ENCODE measurements around the gene TRMT10B. TPM values are rescaled to one million over a fixed set of nuclear protein-coding genes. Genes with fewer than 3 reads are reported as not detected.

The TRMT10B gene
- polyA plus RNA-seq, 2 of the 4 experiments (the other 2 are of a cell fraction), result 6.5 to 10.1 TPM

- POLR2A ChIA-PET, result interaction anchor here (1.6 kb wide), 1 partner anchor 15 kb away, joined by 7 read pairs; the partner anchor contains the start of gene EXOSC3
- no peak for FAIRE-seq
Observed at GRCh38 chr9:37769306-37769705, 15.7 kb downstream of the TRMT10B start.

GRCh38 chr9:37769995-37770394 is 16.4 kb downstream of the TRMT10B start:
- Histone ChIP-seq H3K4me1 (no peaks in the 10 kb centered on the region), H3K4me3 (no peak overlapping the region), H3K4me2 (no peak overlapping the region), H3K9me3 (no peaks in the 10 kb centered on the region), H3K27ac (no peak overlapping the region)
- DNase-seq (ENCODE audit: low read depth in 1 of 2, low spot score in 1 of 2), result no peak
- 0 out of 6 replicates have a peak, but pooled peaks of 1 of the 2 experiments have one; percentile 28 for ATAC-seq
- no peak for TF ChIP-seq EP300 (IDR thresholded peaks at IDR 0.05)
- TF ChIP-seq HOXB5 (CRISPR knock-in tag; IDR thresholded peaks at IDR 0.05), result no peak
- no peak for TF ChIP-seq MAFK (IDR thresholded peaks at IDR 0.05; ENCODE audit: partially characterized antibody)
- TF ChIP-seq E2F6 (IDR thresholded peaks at IDR 0.05; ENCODE audit: borderline replicate concordance, low read depth), result no peak
- TF ChIP-seq NFE2L2 (conservative IDR thresholded peaks at IDR 0.05; ENCODE audit: low read length), result no peak
- no peak for TF ChIP-seq CBX2 (IDR thresholded peaks at IDR 0.05; ENCODE audit: borderline replicate concordance, low read depth)
- TF ChIP-seq ZSCAN20 (CRISPR knock-in tag; IDR thresholded peaks at IDR 0.05), result no peak
- TF ChIP-seq PHF8 (IDR thresholded peaks at IDR 0.05; ENCODE audit: borderline replicate concordance, low read depth), result no peak
- TF ChIP-seq CTCF (IDR thresholded peaks at IDR 0.05), result no peak
- TF ChIP-seq ZC3H11A (IDR thresholded peaks at IDR 0.05), result no peak
- no peak for TF ChIP-seq CBX8 (IDR thresholded peaks at IDR 0.05)
- TF ChIP-seq MAZ (IDR thresholded peaks at IDR 0.05; ENCODE audit: borderline replicate concordance, low read depth, low read length), result no peak
- TF ChIP-seq ELK1 (IDR thresholded peaks at IDR 0.05; ENCODE audit: low read depth, low read length), result no peak
- TF ChIP-seq HES2 (IDR thresholded peaks at IDR 0.05), result no peak
- TF ChIP-seq CEBPB (IDR thresholded peaks at IDR 0.05), result no peak
- WGBS (ENCODE audit: missing lambda C conversion rate), result 92% methylated on average over 3 of the region's 3 CpGs
- ChIA-PET POLR2A (interaction anchor here (1.6 kb wide), 1 partner anchor 14 kb away, joined by 7 read pairs; the partner anchor contains the start of gene EXOSC3), CTCF (interaction anchor here (1.9 kb wide), 1 partner anchor 15 kb away, joined by 6 read pairs; the partner anchor contains the start of gene EXOSC3)
- no peak for FAIRE-seq

More at GRCh38 chr9:37769306-37769705, 15.7 kb downstream of the TRMT10B start:
- no peak overlapping the region for H3K27ac ChIP-seq
- ATAC-seq (no peak), DNase-seq (ENCODE audit: low read depth in 1 of 2, low spot score in 1 of 2) (no peak)
- no peaks in the 10 kb centered on the region for H3K4me1 ChIP-seq
- WGBS (ENCODE audit: missing lambda C conversion rate), result 86% methylated on average over 5 of the region's 5 CpGs
- CTCF ChIA-PET, result interaction anchor here (0.6 to 1.9 kb wide), 2 partner anchors 16 to 631 kb away, joined by 3 to 6 read pairs; partner anchors contain the start of gene EXOSC3
- TF ChIP-seq SREBF2 (IDR thresholded peaks at IDR 0.05), result no peak
- no peak for TF ChIP-seq CTCF (IDR thresholded peaks at IDR 0.05)
- TF ChIP-seq EHF (CRISPR knock-in tag; IDR thresholded peaks at IDR 0.05), result no peak
- no peak for TF ChIP-seq PHF8 (IDR thresholded peaks at IDR 0.05; ENCODE audit: borderline replicate concordance, low read depth)
- no peak for TF ChIP-seq POLR2A (IDR thresholded peaks at IDR 0.05; ENCODE audit: low read length)
- H3K9me3 ChIP-seq, result no peaks in the 10 kb centered on the region
- no peak overlapping the region for H3K4me2 ChIP-seq
- no peak overlapping the region for H3K4me3 ChIP-seq

Data from A549 (cell line).